HepG2 (cell line): Measurements from ENCODE around the gene APBB2. TPM values are rescaled to one million over a fixed set of nuclear protein-coding genes. Genes with fewer than 3 reads are reported as not detected.

Source experiments
- ATAC-seq: fragments of 200-7000 bp; cut with Tn5 transposase; 3 replicates; pipeline ENCODE4 v1.9.1; 2020; ENCODE audit warnings: mild to moderate bottlenecking, moderate library complexity
- BruUV-seq: library from RNA; stranded (reverse); fragments of 400-500 nt; replicated peaks from 2 replicates; lab custom pipeline; 2021; lab: Mats Ljungman, UMichigan
- CTCF ChIA-PET: fragments of 300-600 bp; formaldehyde crosslinking; extraction: SDS; loops from one replicate; lab custom pipeline; 2021; ENCODE audit warnings: low total read pairs, inconsistent platforms, low intra/inter-chr PET ratio; lab: Yijun Ruan, JAX
- POLR2A ChIA-PET: fragments of 350-600 bp; sonication (Branson Sonifier 250); formaldehyde crosslinking; loops from one replicate; lab custom pipeline; 2020; ENCODE audit warnings: antibody characterized with exemption, inconsistent platforms; lab: Yijun Ruan, JAX
- DNase-seq: peaks from one replicate; pipeline ENCODE4 v3.0.0-alpha.2; 2015; ENCODE audit warnings: low spot score
- FAIRE-seq: peaks from 3 replicates; lab custom pipeline; 2011; peaks lifted over from hg19 to GRCh38; lab: Jason Lieb, UNC
- H2AFZ ChIP-seq: one replicate; pipeline ENCODE4 v1.6.1; 2011; ENCODE audit warnings: low read length, inconsistent platforms
- H3K27ac ChIP-seq: fragments of 300-600 bp; 3 replicates; pipeline ENCODE4 v1.8.0; 2011; ENCODE audit warnings: mixed run types, mild to moderate bottlenecking, mixed read lengths, low read length, inconsistent platforms; ENCODE audit not compliant: insufficient read depth; ENCODE audit errors: extremely low read length
- H3K27me3 ChIP-seq, 2 experiments: fragments of 200-600 bp in 1 of 2; 2 replicates in 1 of 2; 3 replicates in 1 of 2; pipeline versions ENCODE4 v1.6.0 to v1.8.0; 2011; ENCODE audit warnings: low read length in 2 of 2, mild to moderate bottlenecking in 2 of 2, moderate library complexity in 2 of 2, inconsistent platforms in 1 of 2; ENCODE audit not compliant: insufficient read depth in 2 of 2, control insufficient read depth in 1 of 2
- H3K36me3 ChIP-seq, 2 experiments: fragments of 200-600 bp in 1 of 2; replicated peaks in 1 of 2; 2 replicates in 1 of 2; 3 replicates in 1 of 2; pipeline versions ENCODE4 v1.5.1 to v1.8.0; 2011; ENCODE audit warnings: low read length in 2 of 2, inconsistent platforms in 1 of 2; ENCODE audit not compliant: insufficient read depth in 2 of 2, control insufficient read depth in 1 of 2
- H3K4me1 ChIP-seq: 2 replicates; pipeline ENCODE4 v1.5.1; 2012; ENCODE audit warnings: low read length, inconsistent platforms; ENCODE audit not compliant: insufficient read depth
- H3K4me2 ChIP-seq: 2 replicates; pipeline ENCODE4 v1.6.0; 2011; ENCODE audit warnings: low read depth, low read length, inconsistent platforms
- H3K4me3 ChIP-seq, 3 experiments: fragments of 200-600 bp in 1 of 3; sonication (generic), shearing (Covaris generic) in 1 of 3; replicated peaks in 1 of 3; 2 replicates each; pipeline ENCODE4 v1.5.1; 2011 to 2016; ENCODE audit warnings: low read length in 3 of 3, inconsistent platforms in 2 of 3, low read depth in 2 of 3, mild to moderate bottlenecking in 2 of 3, control low read depth in 1 of 3, mixed read lengths in 1 of 3; ENCODE audit not compliant: insufficient read depth in 1 of 3
- H3K79me2 ChIP-seq: one replicate; pipeline ENCODE4 v1.6.1; 2011; ENCODE audit warnings: low read length, inconsistent platforms; ENCODE audit not compliant: insufficient read depth
- H3K9ac ChIP-seq: 2 replicates; pipeline ENCODE4 v1.6.0; 2011; ENCODE audit warnings: mild to moderate bottlenecking, low read depth, low read length, inconsistent platforms; ENCODE audit not compliant: insufficient read depth
- H3K9me3 ChIP-seq: 2 replicates; pipeline ENCODE4 v1.5.1; 2012; ENCODE audit warnings: mild to moderate bottlenecking, low read length
- H4K20me1 ChIP-seq: 2 replicates; pipeline ENCODE4 v1.6.0; 2011; ENCODE audit warnings: inconsistent platforms, mild to moderate bottlenecking, low read length, moderate library complexity; ENCODE audit not compliant: insufficient read depth
- FIP1L1 ChIP-seq: fragments of 200-400 bp; formaldehyde crosslinking; IDR thresholded peaks from 2 replicates; pipeline ENCODE4 v1.6.1; 2018; ENCODE audit warnings: low read depth, mild to moderate bottlenecking, low read length, moderate library complexity, borderline replicate concordance; ENCODE audit not compliant: insufficient read depth
- KDM4B ChIP-seq: sonication (generic); formaldehyde crosslinking; IDR thresholded peaks from 2 replicates; pipeline ENCODE4 v1.4.0; 2020; ENCODE audit warnings: missing genetic modification reagents
- SNAPC2 ChIP-seq: sonication (generic); formaldehyde crosslinking; IDR thresholded peaks from 2 replicates; pipeline ENCODE4 v1.8.1; 2022; ENCODE audit warnings: mild to moderate bottlenecking, missing genetic modification reagents
- SYNCRIP ChIP-seq: fragments of 200-400 bp; formaldehyde crosslinking; IDR thresholded peaks from 2 replicates; pipeline ENCODE4 v1.6.1; 2018; ENCODE audit warnings: mild to moderate bottlenecking, low read depth, low read length; ENCODE audit not compliant: insufficient read depth
- ZNF251 ChIP-seq: sonication (generic); formaldehyde crosslinking; IDR thresholded peaks from 2 replicates; pipeline ENCODE4 v1.9.0; 2021; ENCODE audit warnings: mild to moderate bottlenecking, missing genetic modification reagents
- ZNF441 ChIP-seq: sonication (generic); formaldehyde crosslinking; IDR thresholded peaks from 2 replicates; pipeline ENCODE4 v1.7.0; 2021; ENCODE audit warnings: missing genetic modification reagents, borderline replicate concordance
- WGBS: methylation state at CpG from one replicate; pipeline ENCODE4 v1.1.6; 2017; ENCODE audit warnings: low lambda C conversion rate; 5-methylcytosine and 5-hydroxymethylcytosine counted together
- in situ Hi-C: cut with HindIII; loops from 2 replicates; pipeline ENCODE4 v1.10.0; 2017; ENCODE audit warnings: low pct_unique_long_range_greater_than_20kb; ENCODE audit not compliant: extremely low pct_ligation_motif_present
- intact Hi-C: fragments of 100-400 bp; cut with micrococcal nuclease; formaldehyde crosslinking; loops from one replicate; pipeline ENCODE4 v1.10.0; 2022; ENCODE audit not compliant: unreplicated experiment
- polyA plus RNA-seq, 8 experiments: library from polyadenylated mRNA; depleted of rRNA in 3 of 8; stranded (reverse) in 7 of 8; unstranded in 1 of 8; fragments of >200 nt; fragmentation: Illumina TruSeq in 4 of 8; extraction: Trizol in 4 of 8; gene quantifications; 2 replicates each; pipeline versions ENCODE4 v1.2.1 to v1.2.3, GENCODE V29; 2011 to 2016; ENCODE audit warnings: low read depth in 4 of 8, missing spikeins in 1 of 8, mixed read lengths in 1 of 8; ENCODE audit not compliant: insufficient read depth in 1 of 8
- total RNA-seq, 5 experiments: library from RNA; depleted of rRNA; stranded (reverse); fragments of >200 nt; fragmentation: Illumina TruSeq; extraction: Trizol; gene quantifications; 2 replicates each; pipeline ENCODE4 v1.2.3, GENCODE V29; 2016; ENCODE audit warnings: low read depth in 1 of 5
- TF ChIP-seq, protein P1 (sequence below): IDR thresholded peaks from 2 replicates; pipeline ENCODE4 v1.6.1; 2016; ENCODE audit warnings: missing compliant biosample characterization, missing genetic modification reagents, borderline replicate concordance
- TF ChIP-seq, protein P2 (sequence below): sonication (generic); formaldehyde crosslinking; IDR thresholded peaks from 2 replicates; pipeline ENCODE4 v1.5.1; 2020; ENCODE audit warnings: mild to moderate bottlenecking, missing genetic modification reagents, borderline replicate concordance
- TF ChIP-seq, protein P3 (sequence below): sonication (generic); formaldehyde crosslinking; conservative IDR thresholded peaks from 2 replicates; pipeline ENCODE4 v1.4.0; 2020; ENCODE audit warnings: missing genetic modification reagents
- TF ChIP-seq, protein P4 (sequence below): sonication (generic); formaldehyde crosslinking; IDR thresholded peaks from 2 replicates; pipeline ENCODE4 v1.4.0; 2020; ENCODE audit warnings: missing genetic modification reagents, borderline replicate concordance

APBB2 gene
- total and polyA plus RNA-seq, 2 of the 13 experiments (the other 11 are each of a cell fraction or from before 2014, with no cell fraction given) = 11.7 to 17.0 TPM

DNA sequence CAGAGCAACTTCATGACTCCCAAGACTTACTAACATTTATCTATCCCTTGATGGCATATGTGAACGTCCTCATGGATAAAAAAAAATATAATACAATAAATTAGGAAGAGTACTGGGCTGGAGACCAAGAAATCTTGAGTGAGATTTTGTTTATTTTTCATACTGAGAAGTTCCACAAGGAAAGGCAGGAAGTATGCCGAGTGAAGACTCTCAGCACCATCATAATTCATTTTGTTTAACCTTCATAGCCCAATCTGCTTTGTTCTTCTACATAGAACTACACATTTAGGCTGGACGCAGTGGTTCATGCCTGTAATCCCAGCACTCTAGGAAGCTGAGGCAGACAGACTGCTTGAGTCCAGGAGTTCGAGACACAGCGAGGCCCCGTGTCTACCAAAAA is 266.3 kb downstream of the APBB2 start:
- ChIA-PET POLR2A (no interaction called here), CTCF (no interaction called here)
- TF ChIP-seq ZNF251 (CRISPR knock-in tag) = no peak
- no peak for TF ChIP-seq SNAPC2 (CRISPR knock-in tag)
- no peak for TF ChIP-seq FIP1L1
- TF ChIP-seq KDM4B (CRISPR knock-in tag) = no peak
- TF ChIP-seq ZNF441 = no peak
- Histone ChIP-seq H3K4me3 (no peak overlapping the region), H3K27ac (no peak overlapping the region), H3K4me1 (no peaks in the 10 kb centered on the region), H3K79me2 (no peaks in the 10 kb centered on the region), H3K27me3 (no peaks in the 10 kb centered on the region), H2AFZ (no peak overlapping the region), H3K36me3 (peaks cover 2 to 14% of the 10 kb centered on the region in 2 experiments; a peak in 2 of 5 replicates), H4K20me1 (no peaks in the 10 kb centered on the region), H3K9ac (no peak overlapping the region), H3K9me3 (no peaks in the 10 kb centered on the region), H3K4me2 (no peak overlapping the region)
- WGBS = 94% methylated on average over 6 of the region's 6 CpGs
- FAIRE-seq = no peak
- no peak for ATAC-seq
- DNase-seq = no peak
- in situ Hi-C loops = no loop called here
- intact Hi-C loops = no loop called here
- no TSS peak for BruUV-seq

DNA sequence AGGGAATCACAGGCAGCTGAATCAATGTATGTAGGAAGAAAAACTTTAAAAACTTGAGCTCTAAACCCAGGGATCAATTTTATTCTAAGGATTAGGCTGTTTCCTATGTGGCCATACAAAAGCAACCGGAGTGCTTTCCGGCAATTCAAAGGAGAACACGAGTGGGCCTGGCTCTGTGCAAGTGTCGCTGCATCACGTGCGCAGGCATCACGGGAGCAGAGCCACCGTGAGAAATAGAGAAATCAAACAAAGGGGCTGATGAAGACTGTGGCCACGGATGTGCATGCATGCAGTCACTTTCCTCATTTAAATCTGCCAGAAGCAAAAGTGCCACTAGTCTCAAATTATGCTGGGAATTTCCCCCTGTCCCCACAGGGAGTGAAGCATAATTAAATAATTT is 267.7 kb downstream of the APBB2 start:
- no peaks in the 10 kb centered on the region for H3K9me3 ChIP-seq
- no peak overlapping the region for H3K27ac ChIP-seq
- ChIA-PET POLR2A (no interaction called here), CTCF (no interaction called here)
- H3K4me3 ChIP-seq = no peak overlapping the region
- H3K27me3 ChIP-seq = no peaks in the 10 kb centered on the region
- H3K4me2 ChIP-seq = no peak overlapping the region
- H2AFZ ChIP-seq = no peak overlapping the region
- H4K20me1 ChIP-seq = no peaks in the 10 kb centered on the region
- in situ Hi-C loops (no loop called here), intact Hi-C loops (no loop called here)
- FAIRE-seq (no peak), DNase-seq (no peak), ATAC-seq (no peak)
- H3K36me3 ChIP-seq = peaks cover 2 to 14% of the 10 kb centered on the region in 2 experiments; a peak in 2 of 5 replicates
- 95% methylated on average over 9 of the region's 9 CpGs for WGBS
- no peaks in the 10 kb centered on the region for H3K4me1 ChIP-seq
- no peak overlapping the region for H3K9ac ChIP-seq
- no peaks in the 10 kb centered on the region for H3K79me2 ChIP-seq
- no TSS peak for BruUV-seq
- TF ChIP-seq SYNCRIP = no peak
- TF ChIP-seq, protein P1, sequence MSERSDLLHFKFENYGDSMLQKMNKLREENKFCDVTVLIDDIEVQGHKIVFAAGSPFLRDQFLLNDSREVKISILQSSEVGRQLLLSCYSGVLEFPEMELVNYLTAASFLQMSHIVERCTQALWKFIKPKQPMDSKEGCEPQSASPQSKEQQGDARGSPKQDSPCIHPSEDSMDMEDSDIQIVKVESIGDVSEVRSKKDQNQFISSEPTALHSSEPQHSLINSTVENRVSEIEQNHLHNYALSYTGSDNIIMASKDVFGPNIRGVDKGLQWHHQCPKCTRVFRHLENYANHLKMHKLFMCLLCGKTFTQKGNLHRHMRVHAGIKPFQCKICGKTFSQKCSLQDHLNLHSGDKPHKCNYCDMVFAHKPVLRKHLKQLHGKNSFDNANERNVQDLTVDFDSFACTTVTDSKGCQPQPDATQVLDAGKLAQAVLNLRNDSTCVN (CRISPR knock-in tag) = no peak
- TF ChIP-seq, protein P2, sequence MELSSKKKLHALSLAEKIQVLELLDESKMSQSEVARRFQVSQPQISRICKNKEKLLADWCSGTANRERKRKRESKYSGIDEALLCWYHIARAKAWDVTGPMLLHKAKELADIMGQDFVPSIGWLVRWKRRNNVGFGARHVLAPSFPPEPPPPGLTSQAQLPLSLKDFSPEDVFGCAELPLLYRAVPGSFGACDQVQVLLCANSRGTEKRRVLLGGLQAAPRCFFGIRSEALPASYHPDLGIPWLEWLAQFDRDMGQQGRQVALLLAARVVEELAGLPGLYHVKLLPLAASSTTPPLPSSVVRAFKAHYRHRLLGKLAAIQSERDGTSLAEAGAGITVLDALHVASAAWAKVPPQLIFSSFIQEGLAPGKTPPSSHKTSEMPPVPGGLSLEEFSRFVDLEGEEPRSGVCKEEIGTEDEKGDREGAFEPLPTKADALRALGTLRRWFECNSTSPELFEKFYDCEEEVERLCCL (CRISPR knock-in tag) = no peak
- TF ChIP-seq, protein P3, sequence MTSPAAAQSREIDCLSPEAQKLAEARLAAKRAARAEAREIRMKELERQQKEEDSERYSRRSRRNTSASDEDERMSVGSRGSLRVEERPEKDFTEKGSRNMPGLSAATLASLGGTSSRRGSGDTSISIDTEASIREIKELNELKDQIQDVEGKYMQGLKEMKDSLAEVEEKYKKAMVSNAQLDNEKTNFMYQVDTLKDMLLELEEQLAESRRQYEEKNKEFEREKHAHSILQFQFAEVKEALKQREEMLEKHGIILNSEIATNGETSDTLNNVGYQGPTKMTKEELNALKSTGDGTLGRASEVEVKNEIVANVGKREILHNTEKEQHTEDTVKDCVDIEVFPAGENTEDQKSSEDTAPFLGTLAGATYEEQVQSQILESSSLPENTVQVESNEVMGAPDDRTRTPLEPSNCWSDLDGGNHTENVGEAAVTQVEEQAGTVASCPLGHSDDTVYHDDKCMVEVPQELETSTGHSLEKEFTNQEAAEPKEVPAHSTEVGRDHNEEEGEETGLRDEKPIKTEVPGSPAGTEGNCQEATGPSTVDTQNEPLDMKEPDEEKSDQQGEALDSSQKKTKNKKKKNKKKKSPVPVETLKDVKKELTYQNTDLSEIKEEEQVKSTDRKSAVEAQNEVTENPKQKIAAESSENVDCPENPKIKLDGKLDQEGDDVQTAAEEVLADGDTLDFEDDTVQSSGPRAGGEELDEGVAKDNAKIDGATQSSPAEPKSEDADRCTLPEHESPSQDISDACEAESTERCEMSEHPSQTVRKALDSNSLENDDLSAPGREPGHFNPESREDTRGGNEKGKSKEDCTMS (CRISPR knock-in tag) = no peak
- TF ChIP-seq, protein P4, sequence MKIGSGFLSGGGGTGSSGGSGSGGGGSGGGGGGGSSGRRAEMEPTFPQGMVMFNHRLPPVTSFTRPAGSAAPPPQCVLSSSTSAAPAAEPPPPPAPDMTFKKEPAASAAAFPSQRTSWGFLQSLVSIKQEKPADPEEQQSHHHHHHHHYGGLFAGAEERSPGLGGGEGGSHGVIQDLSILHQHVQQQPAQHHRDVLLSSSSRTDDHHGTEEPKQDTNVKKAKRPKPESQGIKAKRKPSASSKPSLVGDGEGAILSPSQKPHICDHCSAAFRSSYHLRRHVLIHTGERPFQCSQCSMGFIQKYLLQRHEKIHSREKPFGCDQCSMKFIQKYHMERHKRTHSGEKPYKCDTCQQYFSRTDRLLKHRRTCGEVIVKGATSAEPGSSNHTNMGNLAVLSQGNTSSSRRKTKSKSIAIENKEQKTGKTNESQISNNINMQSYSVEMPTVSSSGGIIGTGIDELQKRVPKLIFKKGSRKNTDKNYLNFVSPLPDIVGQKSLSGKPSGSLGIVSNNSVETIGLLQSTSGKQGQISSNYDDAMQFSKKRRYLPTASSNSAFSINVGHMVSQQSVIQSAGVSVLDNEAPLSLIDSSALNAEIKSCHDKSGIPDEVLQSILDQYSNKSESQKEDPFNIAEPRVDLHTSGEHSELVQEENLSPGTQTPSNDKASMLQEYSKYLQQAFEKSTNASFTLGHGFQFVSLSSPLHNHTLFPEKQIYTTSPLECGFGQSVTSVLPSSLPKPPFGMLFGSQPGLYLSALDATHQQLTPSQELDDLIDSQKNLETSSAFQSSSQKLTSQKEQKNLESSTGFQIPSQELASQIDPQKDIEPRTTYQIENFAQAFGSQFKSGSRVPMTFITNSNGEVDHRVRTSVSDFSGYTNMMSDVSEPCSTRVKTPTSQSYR (CRISPR knock-in tag) = no peak
